ENCODE results near the gene ACOT9. TPM values are rescaled to one million over a fixed set of nuclear protein-coding genes. Genes with fewer than 3 reads are reported as not detected.
"Not testable (repeated sequence)": the region's sequence is repeated elsewhere in the genome, so short reads cannot be mapped to it uniquely, and the experiment has no call there.

ACOT9 gene
- polyA plus RNA-seq, 1 donor from 2014 or later: 18.2 TPM

GRCh38 chrX:23776363-23776762 is 33.3 kb upstream of the ACOT9 start:
- peak overlapping the region in 1 of 3 donors; percentile 64 for H3K27ac Mint-ChIP-seq
- H3K27me3 Mint-ChIP-seq: no peaks in the 10 kb centered on the region
- H3K4me1 Mint-ChIP-seq: peaks cover 8 to 17% (median 13%) of the 10 kb centered on the region in 3 donors
- H3K9me3 Mint-ChIP-seq: no peaks in the 10 kb centered on the region
- peak overlapping the region in 1 of 4 donors; percentile 47 for H3K4me3 Mint-ChIP-seq
- no peaks in the 10 kb centered on the region for H3K36me3 Mint-ChIP-seq

DNA sequence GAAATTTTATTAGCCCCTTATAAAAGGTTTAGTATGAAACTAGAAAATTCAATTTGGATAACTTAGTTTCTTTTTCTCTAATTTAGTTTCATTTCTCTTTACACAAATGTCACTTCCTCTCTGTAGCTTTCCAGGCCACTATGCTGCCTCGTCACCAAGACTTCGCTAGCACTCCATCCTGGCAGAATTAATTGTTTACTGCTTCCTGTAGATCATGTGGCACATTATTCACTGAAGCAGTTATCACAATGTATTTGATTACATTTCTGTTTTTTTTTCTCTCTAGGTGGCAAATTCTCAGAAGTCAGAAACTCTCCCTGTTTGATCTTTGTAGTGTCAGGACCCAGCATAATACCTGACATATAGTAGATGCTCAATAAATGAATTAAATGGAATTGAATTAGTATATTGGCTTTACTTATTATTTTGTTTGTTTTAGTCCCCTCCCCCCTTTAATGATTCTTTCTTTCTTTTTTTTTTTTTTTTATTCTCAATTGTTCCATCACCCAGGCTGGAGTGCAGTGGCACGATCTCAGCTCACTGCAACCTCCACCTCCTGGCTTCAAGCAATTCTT is 30.6 kb upstream of the ACOT9 start:
- Mint-ChIP-seq H3K4me1 (peaks cover 5 to 15% (median 9%) of the 10 kb centered on the region in 3 donors), H3K9me3 (no peaks in the 10 kb centered on the region), H3K27ac (peak overlapping the region; percentile 67 to 95 (median 78)), H3K4me3 (peak overlapping the region; percentile 29 to 74 (median 54)), H3K27me3 (no peaks in the 10 kb centered on the region), H3K36me3 (no peaks in the 10 kb centered on the region)

DNA sequence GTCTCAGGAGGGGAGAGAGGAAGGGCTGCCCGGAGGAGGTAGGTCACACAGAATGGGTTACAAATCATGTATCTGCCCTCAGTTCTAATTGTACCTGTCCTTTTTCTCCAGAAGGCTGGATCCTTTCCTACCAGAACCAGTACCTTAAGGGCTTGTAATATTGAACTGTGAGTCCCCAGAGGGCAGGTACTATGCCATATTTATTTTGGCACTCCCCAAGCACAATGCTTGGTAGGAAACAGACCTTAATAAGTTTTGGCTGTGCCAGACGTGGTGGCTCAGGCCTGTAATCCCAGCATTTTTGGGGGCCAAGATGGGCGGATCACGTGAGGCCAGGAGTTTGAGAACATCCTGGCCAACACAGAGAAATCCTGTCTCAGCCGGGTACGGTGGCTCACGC is 28.0 kb upstream of the ACOT9 start:
- peaks cover 2 to 15% (median 14%) of the 10 kb centered on the region in 3 donors for H3K4me1 Mint-ChIP-seq
- H3K9me3 Mint-ChIP-seq, H3K4me3 Mint-ChIP-seq, H3K27ac Mint-ChIP-seq, H3K27me3 Mint-ChIP-seq, H3K36me3 Mint-ChIP-seq: not testable (repeated sequence)

GRCh38 chrX:23770142-23770541 is 27.1 kb upstream of the ACOT9 start:
- no peaks in the 10 kb centered on the region for H3K27me3 Mint-ChIP-seq
- H3K4me3 Mint-ChIP-seq: peak overlapping the region in 1 of 4 donors; percentile 5
- peaks cover 2 to 15% (median 14%) of the 10 kb centered on the region in 3 donors for H3K4me1 Mint-ChIP-seq
- no peaks in the 10 kb centered on the region for H3K9me3 Mint-ChIP-seq
- H3K36me3 Mint-ChIP-seq: no peaks in the 10 kb centered on the region
- no peak overlapping the region for H3K27ac Mint-ChIP-seq

GRCh38 chrX:23766650-23767551 is 23.8 kb upstream of the ACOT9 start:
- no peaks in the 10 kb centered on the region for H3K36me3 Mint-ChIP-seq
- peak overlapping the region; percentile 50 to 95 (median 76) for H3K4me3 Mint-ChIP-seq
- H3K4me1 Mint-ChIP-seq: peaks cover 0 to 5% (median 0%) of the 10 kb centered on the region in 3 donors

GRCh38 chrX:23765868-23766267 is 22.8 kb upstream of the ACOT9 start:
- H3K9me3 Mint-ChIP-seq: peaks cover 0 to 3% (median 0%) of the 10 kb centered on the region in 3 donors
- H3K27ac Mint-ChIP-seq: no peak overlapping the region
- H3K36me3 Mint-ChIP-seq: no peaks in the 10 kb centered on the region
- no peak overlapping the region for H3K4me3 Mint-ChIP-seq
- H3K4me1 Mint-ChIP-seq: peaks cover 0 to 5% (median 0%) of the 10 kb centered on the region in 3 donors
- H3K27me3 Mint-ChIP-seq: no peaks in the 10 kb centered on the region

More at GRCh38 chrX:23766650-23767551, 23.8 kb upstream of the ACOT9 start:
- peaks cover 0 to 3% (median 0%) of the 10 kb centered on the region in 3 donors for H3K9me3 Mint-ChIP-seq
- H3K27me3 Mint-ChIP-seq: no peaks in the 10 kb centered on the region
- H3K27ac Mint-ChIP-seq: peak overlapping the region in 2 of 3 donors; percentile 33 to 85

DNA sequence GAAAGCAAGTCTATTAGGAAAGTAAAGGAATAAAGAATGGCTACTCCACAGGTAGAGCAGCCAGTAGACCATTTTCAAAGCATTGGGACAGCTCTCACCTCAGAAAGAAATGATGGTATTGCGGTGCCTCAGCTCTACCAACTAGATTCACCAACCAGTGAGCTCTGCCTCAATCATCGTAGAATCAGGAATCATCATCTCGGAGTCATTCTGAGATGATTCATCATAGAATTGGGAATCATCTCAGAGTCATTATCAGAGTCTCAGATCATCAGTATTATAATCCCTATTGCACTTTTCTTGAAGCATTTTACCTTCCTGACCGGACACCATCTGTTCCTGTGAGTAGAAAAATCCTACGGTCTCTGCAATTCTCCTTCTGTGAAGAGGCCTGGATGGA is 22.4 kb upstream of the ACOT9 start:
- peaks cover 0 to 3% (median 0%) of the 10 kb centered on the region in 3 donors for H3K9me3 Mint-ChIP-seq
- H3K4me1 Mint-ChIP-seq: peaks cover 0 to 5% (median 0%) of the 10 kb centered on the region in 3 donors
- peak overlapping the region in 1 of 4 donors; percentile 40 for H3K4me3 Mint-ChIP-seq
- H3K27ac Mint-ChIP-seq: no peak overlapping the region
- H3K36me3 Mint-ChIP-seq: no peaks in the 10 kb centered on the region
- no peaks in the 10 kb centered on the region for H3K27me3 Mint-ChIP-seq

DNA sequence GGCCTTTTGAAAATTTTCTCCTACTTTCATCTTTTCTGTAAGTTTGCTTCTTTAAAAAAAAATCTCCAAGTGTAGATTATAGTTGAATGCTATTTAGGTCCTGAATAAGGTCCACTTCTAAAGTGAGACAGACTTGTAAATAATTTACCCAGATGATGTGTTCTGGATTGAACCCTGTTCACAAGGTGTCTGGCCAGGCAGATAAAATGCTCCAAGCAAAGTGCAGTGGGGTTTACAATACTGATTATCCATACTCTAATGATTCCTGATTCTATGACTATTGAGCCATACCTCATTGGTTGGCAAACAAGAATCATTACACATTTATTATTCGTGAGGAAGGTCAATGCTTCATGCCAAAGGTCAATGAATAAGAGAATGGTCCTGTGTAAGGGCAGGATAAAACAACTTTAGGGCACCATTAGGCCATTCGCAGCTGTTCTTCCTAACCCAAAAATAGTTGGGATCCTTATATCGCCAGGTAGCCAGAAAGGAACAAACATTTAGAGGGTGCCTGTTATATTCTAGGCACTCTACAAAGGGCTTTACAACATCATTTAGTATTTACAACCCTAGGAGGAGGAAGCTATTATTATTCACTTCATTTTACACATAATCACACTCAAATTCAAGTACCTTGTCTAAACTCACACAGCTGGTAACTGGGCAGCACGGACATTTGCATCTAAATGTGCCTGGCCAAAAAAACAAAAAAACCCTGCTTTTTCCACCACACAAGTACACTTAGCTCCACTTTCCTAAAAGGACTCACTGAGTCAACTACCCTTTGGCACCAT is 21.3 kb upstream of the ACOT9 start:
- peak overlapping the region in 1 of 4 donors; percentile 40 for H3K4me3 Mint-ChIP-seq
- H3K27me3 Mint-ChIP-seq: no peaks in the 10 kb centered on the region
- peaks cover 0 to 5% (median 0%) of the 10 kb centered on the region in 3 donors for H3K4me1 Mint-ChIP-seq
- H3K9me3 Mint-ChIP-seq: peaks cover 0 to 3% (median 0%) of the 10 kb centered on the region in 3 donors
- no peaks in the 10 kb centered on the region for H3K36me3 Mint-ChIP-seq
- no peak overlapping the region for H3K27ac Mint-ChIP-seq

DNA sequence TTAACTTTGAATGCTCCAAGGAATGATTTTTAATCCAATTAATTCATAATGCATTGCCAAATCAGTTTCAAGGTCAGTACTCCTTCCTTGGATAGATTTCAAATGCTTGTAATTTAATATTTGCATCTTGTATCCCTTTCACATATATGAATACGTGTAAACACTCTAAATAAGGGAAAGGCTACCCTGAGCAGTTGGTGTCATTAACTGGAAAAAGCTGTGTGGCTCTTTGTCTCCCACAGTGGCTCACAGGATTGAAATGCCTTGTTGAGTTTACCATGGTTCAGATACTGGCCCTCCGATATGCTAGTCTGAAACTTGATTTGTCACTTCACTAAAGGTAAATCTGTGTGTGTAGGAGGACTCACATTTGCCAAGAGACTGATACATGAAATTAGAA is 16.7 kb upstream of the ACOT9 start:
- H3K4me1 Mint-ChIP-seq: peaks cover 3 to 4% (median 3%) of the 10 kb centered on the region in 3 donors
- no peaks in the 10 kb centered on the region for H3K36me3 Mint-ChIP-seq
- no peak overlapping the region for H3K4me3 Mint-ChIP-seq
- H3K27me3 Mint-ChIP-seq: no peaks in the 10 kb centered on the region
- H3K27ac Mint-ChIP-seq: no peak overlapping the region
- H3K9me3 Mint-ChIP-seq: peaks cover 0 to 3% (median 0%) of the 10 kb centered on the region in 3 donors

- no peaks in the 10 kb centered on the region for H3K27me3 Mint-ChIP-seq
- H3K4me1 Mint-ChIP-seq: peaks cover 3 to 4% (median 4%) of the 10 kb centered on the region in 3 donors
- H3K36me3 Mint-ChIP-seq: no peaks in the 10 kb centered on the region
- peak overlapping the region in 1 of 4 donors; percentile 74 for H3K4me3 Mint-ChIP-seq
- H3K27ac Mint-ChIP-seq: peak overlapping the region in 1 of 3 donors; percentile 10
- no peaks in the 10 kb centered on the region for H3K9me3 Mint-ChIP-seq
Measured at GRCh38 chrX:23756165-23756564, 13.1 kb upstream of the ACOT9 start.

GRCh38 chrX:23754664-23755063 is 11.6 kb upstream of the ACOT9 start:
- H3K4me3 Mint-ChIP-seq: no peak overlapping the region
- peaks cover 3 to 4% (median 4%) of the 10 kb centered on the region in 3 donors for H3K4me1 Mint-ChIP-seq
- no peaks in the 10 kb centered on the region for H3K9me3 Mint-ChIP-seq
- no peaks in the 10 kb centered on the region for H3K36me3 Mint-ChIP-seq
- H3K27me3 Mint-ChIP-seq: no peaks in the 10 kb centered on the region
- peak overlapping the region in 1 of 3 donors; percentile 18 for H3K27ac Mint-ChIP-seq

GRCh38 chrX:23752740-23753415 is 9.8 kb upstream of the ACOT9 start:
- peaks cover 3 to 4% (median 4%) of the 10 kb centered on the region in 3 donors for H3K4me1 Mint-ChIP-seq
- H3K9me3 Mint-ChIP-seq: no peaks in the 10 kb centered on the region
- no peak overlapping the region for H3K4me3 Mint-ChIP-seq
- no peaks in the 10 kb centered on the region for H3K27me3 Mint-ChIP-seq
- H3K36me3 Mint-ChIP-seq: no peaks in the 10 kb centered on the region
- H3K27ac Mint-ChIP-seq: no peak overlapping the region

DNA sequence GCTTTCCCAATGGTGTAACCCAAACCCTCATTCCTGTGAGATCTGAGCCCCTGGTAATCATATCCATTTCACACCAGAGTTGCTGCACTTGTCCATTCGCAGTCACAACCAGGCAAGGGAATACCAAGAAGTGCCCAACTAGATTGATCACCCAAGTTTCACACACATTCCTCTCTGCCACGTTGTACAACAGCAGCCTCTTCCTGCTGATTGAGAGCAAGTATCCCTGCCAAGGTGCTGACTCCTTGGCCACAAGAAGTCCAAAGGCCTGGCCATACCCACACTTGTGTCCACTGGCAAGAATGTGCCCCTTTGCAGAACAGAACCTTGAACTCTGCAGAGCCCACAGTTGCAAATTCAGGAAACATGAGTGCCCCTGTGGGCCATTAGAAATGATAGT is 6.5 kb upstream of the ACOT9 start:
- no peak overlapping the region for H3K4me3 Mint-ChIP-seq
- peaks cover 5 to 6% (median 5%) of the 10 kb centered on the region in 3 donors for H3K4me1 Mint-ChIP-seq
- H3K27ac Mint-ChIP-seq: no peak overlapping the region
- H3K36me3 Mint-ChIP-seq: no peaks in the 10 kb centered on the region
- peaks cover 2% of the 10 kb centered on the region for H3K27me3 Mint-ChIP-seq
- no peaks in the 10 kb centered on the region for H3K9me3 Mint-ChIP-seq

GRCh38 chrX:23749129-23749528 is 6.1 kb upstream of the ACOT9 start:
- H3K36me3 Mint-ChIP-seq: no peaks in the 10 kb centered on the region
- H3K27ac Mint-ChIP-seq: no peak overlapping the region
- H3K4me1 Mint-ChIP-seq: peaks cover 5 to 8% (median 5%) of the 10 kb centered on the region in 3 donors
- H3K9me3 Mint-ChIP-seq: no peaks in the 10 kb centered on the region
- H3K4me3 Mint-ChIP-seq: no peak overlapping the region
- peaks cover 2% of the 10 kb centered on the region for H3K27me3 Mint-ChIP-seq
